Activated T-cell treated with anti-CD3 and anti-CD28 coated beads for 48 hours (primary cell): Measurements from ENCODE around the gene KCTD21.

Source experiments
- DNase-seq: peaks from one replicate; pipeline ENCODE4 v3.0.0-alpha.2; 2020; ENCODE audit warnings: low read depth

KCTD21 gene

GRCh38 chr11:78200553-78200952 lies 12.1 kb upstream of the KCTD21 start:
- DNase-seq: no peak

DNA sequence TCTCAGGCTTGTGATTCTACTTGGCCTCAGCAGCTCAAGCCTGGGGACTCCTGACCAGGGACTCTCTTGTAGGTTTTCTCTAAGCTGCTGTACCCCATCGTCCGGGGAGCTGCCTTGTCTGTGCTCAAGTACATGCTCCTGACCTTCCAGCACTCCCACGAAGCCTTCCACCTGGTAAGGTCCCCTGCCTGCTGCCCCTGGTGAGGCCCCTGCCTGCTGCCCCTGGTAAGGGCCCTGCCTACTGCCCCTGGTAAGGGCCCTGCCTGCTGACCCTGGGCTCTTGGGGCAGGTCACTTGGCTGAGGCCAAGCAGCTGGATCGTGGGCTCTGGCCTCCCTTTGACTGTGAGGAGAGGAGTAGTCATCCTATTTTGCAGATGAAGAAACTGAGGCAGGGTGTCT lies 11.6 kb upstream of the KCTD21 start:
- no peak for DNase-seq

GRCh38 chr11:78199653-78200015 lies 11.2 kb upstream of the KCTD21 start:
- DNase-seq: no peak

- DNase-seq: no peak
These were observed 10.7 kb upstream of the KCTD21 start for GRCh38 chr11:78199015-78199652.

- no peak for DNase-seq
These were observed 9.4 kb upstream of the KCTD21 start for GRCh38 chr11:78197816-78198215.

DNA sequence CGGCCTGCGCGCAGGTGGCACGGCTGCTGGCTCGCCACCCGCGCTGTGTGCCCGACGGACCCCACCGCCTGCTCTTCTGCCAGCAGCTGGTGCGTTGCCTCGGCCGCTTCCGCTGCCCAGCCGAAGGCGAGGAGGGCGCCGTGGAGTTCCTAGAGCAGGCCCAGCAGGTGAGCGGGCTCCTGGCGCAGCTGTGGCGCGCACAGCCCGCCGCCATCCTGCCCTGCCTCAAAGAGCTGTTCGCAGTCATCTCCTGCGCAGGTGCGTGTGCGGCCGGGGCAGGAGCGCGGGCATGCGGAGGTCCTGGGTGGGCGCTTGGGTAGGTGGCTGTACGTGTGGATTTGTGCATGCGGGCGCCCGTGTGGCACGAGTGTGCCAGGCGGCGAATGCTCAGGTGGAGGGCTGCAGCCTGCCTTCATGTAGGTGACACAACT lies 8.2 kb upstream of the KCTD21 start:
- DNase-seq: no peak

DNA sequence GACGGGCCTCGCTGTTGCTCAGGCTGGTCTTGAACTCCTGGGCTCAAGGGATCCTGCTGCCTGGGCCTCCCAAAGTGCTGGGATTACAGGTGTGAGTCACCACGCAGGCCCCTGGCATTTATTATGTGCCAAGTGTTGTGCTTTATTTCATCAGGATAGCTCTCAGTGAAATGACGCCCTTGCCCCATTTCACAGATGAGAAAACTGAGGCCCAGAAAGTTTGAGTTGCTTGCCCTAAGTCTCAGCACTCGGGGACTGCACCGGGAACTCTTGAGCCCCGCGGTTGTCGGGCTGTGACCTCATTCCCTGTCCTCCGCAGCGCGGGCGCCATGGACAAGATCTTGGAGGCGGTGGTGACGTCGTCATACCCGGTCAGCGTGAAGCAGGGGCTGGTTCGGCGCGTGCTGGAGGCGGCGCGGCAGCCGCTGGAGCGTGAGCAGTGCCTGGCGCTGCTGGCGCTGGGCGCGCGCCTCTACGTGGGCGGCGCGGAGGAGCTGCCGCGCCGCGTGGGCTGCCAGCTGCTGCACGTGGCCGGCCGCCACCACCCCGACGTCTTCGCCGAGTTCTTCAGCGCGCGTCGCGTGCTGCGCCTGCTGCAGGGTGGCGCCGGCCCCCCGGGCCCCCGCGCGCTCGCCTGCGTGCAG lies 7.6 kb upstream of the KCTD21 start:
- no peak for DNase-seq

- no peak for DNase-seq
These were observed 6.1 kb upstream of the KCTD21 start for GRCh38 chr11:78194490-78194889.

DNA sequence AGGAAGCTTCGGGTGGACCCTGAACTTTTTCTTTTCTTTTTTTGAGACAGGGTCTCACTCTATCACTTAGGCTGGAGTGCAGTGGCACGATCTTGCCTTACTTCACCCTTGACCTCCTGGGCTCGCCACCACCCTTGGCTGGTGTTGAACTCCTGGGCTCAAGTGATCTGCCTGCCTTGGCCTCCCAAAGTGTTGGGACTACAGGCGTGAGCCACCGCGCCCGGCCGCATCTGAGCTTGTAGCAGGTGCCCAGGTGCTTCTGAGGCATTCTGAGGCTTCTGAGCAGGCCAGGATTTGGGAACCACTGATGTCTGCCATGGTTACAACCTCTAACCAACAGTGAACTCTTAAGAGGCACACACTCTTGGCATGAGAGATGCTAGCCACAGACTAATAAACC lies 5.4 kb upstream of the KCTD21 start:
- DNase-seq: no peak

DNA sequence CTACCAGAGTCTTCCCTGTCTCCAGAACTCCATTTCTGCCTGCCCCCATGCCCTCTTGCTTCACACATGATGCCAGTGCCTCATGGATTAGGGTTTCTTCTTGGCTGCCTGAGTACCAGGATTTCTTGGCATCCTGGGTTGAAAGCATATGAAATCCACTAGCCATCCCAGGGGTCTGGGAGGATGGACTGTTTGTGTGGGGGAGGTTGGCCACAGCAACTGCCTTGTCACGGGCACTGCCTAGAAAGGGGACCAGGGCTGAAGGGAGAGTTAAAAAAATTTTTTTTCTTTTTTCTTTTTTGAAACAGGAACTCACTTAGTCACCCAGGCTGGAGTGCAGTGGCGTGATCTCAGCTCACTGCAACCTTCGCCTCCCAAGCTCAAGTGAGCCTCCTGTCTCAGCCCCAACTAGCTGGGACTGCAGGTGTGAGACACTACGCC lies 4.5 kb upstream of the KCTD21 start:
- no peak for DNase-seq

- DNase-seq: no peak
These were observed 3.8 kb upstream of the KCTD21 start for GRCh38 chr11:78192223-78192719.

GRCh38 chr11:78190871-78191538 lies 2.6 kb upstream of the KCTD21 start:
- DNase-seq: no peak

- DNase-seq: no peak
These were observed 1.9 kb upstream of the KCTD21 start for GRCh38 chr11:78190374-78190773.

GRCh38 chr11:78189851-78190250 lies 1.4 kb upstream of the KCTD21 start:
- DNase-seq: no peak

DNA sequence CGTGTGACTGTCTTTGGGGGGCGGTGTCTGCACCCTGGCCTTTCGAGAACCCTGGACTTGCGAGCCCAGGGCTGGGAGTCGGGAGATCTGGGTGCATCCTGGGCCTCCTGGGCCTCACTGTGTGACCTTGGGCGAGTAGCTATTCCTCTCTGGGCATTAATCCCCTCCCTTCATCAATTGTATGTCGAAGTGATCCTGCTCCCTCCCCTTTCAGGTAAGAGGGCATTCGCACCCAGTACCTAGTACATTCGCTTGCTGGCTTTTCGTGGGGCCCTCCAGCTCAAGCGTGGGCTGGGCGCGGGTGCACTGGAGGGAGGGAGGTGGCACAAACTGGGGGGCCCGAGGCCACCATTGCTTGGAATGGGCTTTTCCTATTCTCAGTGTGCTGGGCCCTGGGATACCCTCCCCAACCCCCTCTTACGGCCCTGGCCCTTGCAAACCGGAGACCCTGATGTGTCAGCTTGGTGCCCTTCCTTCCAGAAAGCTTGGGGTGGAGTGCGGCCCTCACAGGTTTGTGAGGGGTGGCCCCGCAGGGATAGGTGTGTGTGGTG lies 823 bp upstream of the KCTD21 start:
- no peak for DNase-seq

GRCh38 chr11:78187366-78188285 lies 800 bp downstream of the KCTD21 start:
- DNase-seq: peak; percentile 74

DNA sequence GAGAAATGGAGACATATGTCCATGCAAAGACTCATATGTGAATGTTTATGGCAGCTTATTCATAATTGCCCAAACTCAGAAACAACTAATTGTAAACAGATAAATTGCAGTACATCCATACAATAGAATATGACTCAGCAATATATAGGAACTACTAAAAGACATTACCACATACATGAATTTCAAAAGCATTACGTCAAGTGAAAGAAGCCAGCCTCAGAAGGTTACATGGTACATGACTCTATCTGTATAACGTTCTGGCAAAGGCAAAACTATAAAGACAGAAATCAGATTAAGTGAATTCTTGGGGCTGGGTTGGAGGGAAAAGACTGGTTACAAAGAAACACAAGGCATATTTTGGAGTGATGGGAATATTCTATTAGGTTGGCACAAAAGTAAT lies 7.2 kb downstream of the KCTD21 start:
- DNase-seq: no peak

GRCh38 chr11:78180751-78181150 lies 7.7 kb downstream of the KCTD21 start:
- no peak for DNase-seq

DNA sequence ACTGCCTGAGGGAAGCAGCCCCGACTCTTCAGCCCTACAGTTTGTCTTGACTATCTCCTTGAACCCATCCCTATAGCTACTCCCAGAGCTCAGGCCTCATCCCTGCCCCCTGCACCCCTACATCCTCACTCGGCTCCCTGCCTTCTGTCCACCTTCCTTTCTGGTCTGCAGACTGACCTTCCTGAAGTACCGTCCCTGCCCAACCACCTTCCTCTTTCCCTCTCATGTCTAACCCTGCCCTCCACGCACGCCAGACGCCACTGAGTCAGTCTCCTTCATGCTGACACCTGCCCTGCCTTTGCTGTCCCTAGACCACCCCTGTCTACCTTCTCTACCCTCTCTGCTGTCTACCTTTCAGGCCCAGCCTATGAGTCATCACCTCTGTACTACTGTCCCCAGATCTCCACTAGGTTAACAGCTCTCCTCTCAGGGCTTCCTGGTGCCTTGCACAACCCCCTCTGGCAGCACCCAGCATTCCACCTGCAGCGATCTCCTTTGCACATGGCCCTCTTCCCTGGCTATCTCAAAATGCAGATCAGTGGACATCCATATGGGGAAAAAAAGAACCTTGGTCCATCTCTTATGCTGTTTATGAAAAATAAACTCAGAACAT lies 8.9 kb downstream of the KCTD21 start:
- no peak for DNase-seq

- DNase-seq: no peak
These were observed 11.2 kb downstream of the KCTD21 start for GRCh38 chr11:78177216-78177615.

- DNase-seq: no peak
These were observed 11.8 kb downstream of the KCTD21 start for GRCh38 chr11:78176605-78177141.
